ENCODE data around the gene FAM107B. TPM values are rescaled to one million over a fixed set of nuclear protein-coding genes. Genes with fewer than 3 reads are reported as not detected.
"Not testable (repeated sequence)": the region's sequence is repeated elsewhere in the genome, so short reads cannot be mapped to it uniquely, and the experiment has no call there.

The FAM107B gene
- total RNA-seq, 1 experiment from 2014 or later: 18.2 TPM

GRCh38 chr10:14693891-14694290 is 80.8 kb downstream of the FAM107B start:
- no peak for DNase-seq (ENCODE audit: low spot score)

GRCh38 chr10:14692344-14693076 is 82.2 kb downstream of the FAM107B start:
- DNase-seq (ENCODE audit: low spot score): no peak

- DNase-seq (ENCODE audit: low spot score): no peak
These were observed 83.3 kb downstream of the FAM107B start for GRCh38 chr10:14691359-14691758.

- DNase-seq (ENCODE audit: low spot score): no peak
These were observed 86.1 kb downstream of the FAM107B start for GRCh38 chr10:14688606-14689005.

GRCh38 chr10:14688189-14688588 is 86.5 kb downstream of the FAM107B start:
- DNase-seq (ENCODE audit: low spot score): not testable (repeated sequence)

- no peak for DNase-seq (ENCODE audit: low spot score)
These were observed 87.4 kb downstream of the FAM107B start for GRCh38 chr10:14687340-14687739.

GRCh38 chr10:14686356-14686755 is 88.3 kb downstream of the FAM107B start:
- DNase-seq (ENCODE audit: low spot score): no peak

GRCh38 chr10:14684354-14684753 is 90.3 kb downstream of the FAM107B start:
- no peak for DNase-seq (ENCODE audit: low spot score)

- DNase-seq (ENCODE audit: low spot score): no peak
These were observed 91.4 kb downstream of the FAM107B start for GRCh38 chr10:14683256-14683655.

GRCh38 chr10:14681802-14682201 is 92.9 kb downstream of the FAM107B start:
- DNase-seq (ENCODE audit: low spot score): no peak

GRCh38 chr10:14681305-14681704 is 93.4 kb downstream of the FAM107B start:
- no peak for DNase-seq (ENCODE audit: low spot score)

- no peak for DNase-seq (ENCODE audit: low spot score)
These were observed 96.1 kb downstream of the FAM107B start for GRCh38 chr10:14678637-14679036.

- no peak for DNase-seq (ENCODE audit: low spot score)
These were observed 98.0 kb downstream of the FAM107B start for GRCh38 chr10:14676732-14677131.

GRCh38 chr10:14674376-14675050 is 100.2 kb downstream of the FAM107B start:
- DNase-seq (ENCODE audit: low spot score): no peak

GRCh38 chr10:14673189-14673861 is 101.4 kb downstream of the FAM107B start:
- DNase-seq (ENCODE audit: low spot score): no peak

GRCh38 chr10:14671386-14671831 is 103.3 kb downstream of the FAM107B start:
- no peak for DNase-seq (ENCODE audit: low spot score)

GRCh38 chr10:14670551-14671240 is 104.0 kb downstream of the FAM107B start:
- no peak for DNase-seq (ENCODE audit: low spot score)

- no peak for DNase-seq (ENCODE audit: low spot score)
These were observed 105.1 kb downstream of the FAM107B start for GRCh38 chr10:14669576-14669975.

- no peak for DNase-seq (ENCODE audit: low spot score)
These were observed 106.9 kb downstream of the FAM107B start for GRCh38 chr10:14667781-14668180.

GRCh38 chr10:14667280-14667679 is 107.4 kb downstream of the FAM107B start:
- DNase-seq (ENCODE audit: low spot score): no peak

GRCh38 chr10:14665865-14666857 is 108.5 kb downstream of the FAM107B start:
- DNase-seq (ENCODE audit: low spot score): no peak

Data from A172 (cell line).